B cell (primary cell): ENCODE measurements around the gene PTCD2.

Source experiments
- EZH2 ChIP-seq: IDR thresholded peaks from 2 replicates; pipeline ENCODE4 v1.6.1; 2012; ENCODE audit warnings: borderline replicate concordance, low read depth, mild to moderate bottlenecking, moderate library complexity, low read length; ENCODE audit not compliant: insufficient read depth, poor library complexity, severe bottlenecking
- TF ChIP-seq, protein P1 (sequence below): fragments of 200-600 bp; IDR thresholded peaks from one replicate; pipeline ENCODE4 v1.8.0; 2022; ENCODE audit warnings: antibody characterized with exemption, mild to moderate bottlenecking

DNA sequence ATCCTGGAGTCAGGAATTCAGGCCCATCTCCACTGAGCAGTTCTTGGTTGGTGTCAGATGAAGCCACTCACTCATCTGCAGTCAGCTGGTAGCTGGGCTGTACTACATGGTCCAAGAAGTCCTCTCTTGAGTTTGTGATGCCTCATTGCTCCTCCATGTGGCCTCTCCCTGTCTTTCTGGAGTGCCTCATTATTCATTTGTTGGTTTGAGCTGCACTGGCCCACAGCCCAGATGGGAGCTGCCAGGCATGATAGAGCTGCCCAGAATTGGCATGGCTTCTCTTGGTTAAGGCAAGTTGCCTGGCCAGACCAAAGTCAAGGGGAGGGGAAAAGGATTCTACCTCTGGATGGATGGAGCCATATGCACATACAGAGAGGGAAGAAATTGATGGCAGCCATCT lies 8.0 kb downstream of the PTCD2 start:
- TF ChIP-seq, protein P1, sequence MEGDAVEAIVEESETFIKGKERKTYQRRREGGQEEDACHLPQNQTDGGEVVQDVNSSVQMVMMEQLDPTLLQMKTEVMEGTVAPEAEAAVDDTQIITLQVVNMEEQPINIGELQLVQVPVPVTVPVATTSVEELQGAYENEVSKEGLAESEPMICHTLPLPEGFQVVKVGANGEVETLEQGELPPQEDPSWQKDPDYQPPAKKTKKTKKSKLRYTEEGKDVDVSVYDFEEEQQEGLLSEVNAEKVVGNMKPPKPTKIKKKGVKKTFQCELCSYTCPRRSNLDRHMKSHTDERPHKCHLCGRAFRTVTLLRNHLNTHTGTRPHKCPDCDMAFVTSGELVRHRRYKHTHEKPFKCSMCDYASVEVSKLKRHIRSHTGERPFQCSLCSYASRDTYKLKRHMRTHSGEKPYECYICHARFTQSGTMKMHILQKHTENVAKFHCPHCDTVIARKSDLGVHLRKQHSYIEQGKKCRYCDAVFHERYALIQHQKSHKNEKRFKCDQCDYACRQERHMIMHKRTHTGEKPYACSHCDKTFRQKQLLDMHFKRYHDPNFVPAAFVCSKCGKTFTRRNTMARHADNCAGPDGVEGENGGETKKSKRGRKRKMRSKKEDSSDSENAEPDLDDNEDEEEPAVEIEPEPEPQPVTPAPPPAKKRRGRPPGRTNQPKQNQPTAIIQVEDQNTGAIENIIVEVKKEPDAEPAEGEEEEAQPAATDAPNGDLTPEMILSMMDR: no peak
- TF ChIP-seq EZH2: no peak
